ENCODE data around the gene CEPT1. TPM values are rescaled to one million over a fixed set of nuclear protein-coding genes. Genes with fewer than 3 reads are reported as not detected.
"Not testable (repeated sequence)": the region's sequence is repeated elsewhere in the genome, so short reads cannot be mapped to it uniquely, and the experiment has no call there.

Gene CEPT1
- 16.2 and 31.3 TPM in 2 replicates for total RNA-seq

- peak; percentile 61 for DNase-seq (ENCODE audit: extremely low read depth, low read depth, low spot score)
Measured at GRCh38 chr1:111139956-111140679, at the start of gene CEPT1, which contains the start of gene DRAM2. Gene CEPT1 (plus strand): TSS chr1:111140223. CDS start chr1:111147715, 7,492 bp downstream. Gene DRAM2 (minus strand): TSS chr1:111140093. CDS start chr1:111131554, 8,539 bp downstream.

GRCh38 chr1:111095421-111095820 is 44.6 kb upstream of the CEPT1 start:
- DNase-seq (ENCODE audit: extremely low read depth, low read depth, low spot score), result not testable (repeated sequence)

- DNase-seq (ENCODE audit: extremely low read depth, low read depth, low spot score), result no peak
Measured at GRCh38 chr1:111097356-111098099, 42.5 kb upstream of the CEPT1 start.

DNA sequence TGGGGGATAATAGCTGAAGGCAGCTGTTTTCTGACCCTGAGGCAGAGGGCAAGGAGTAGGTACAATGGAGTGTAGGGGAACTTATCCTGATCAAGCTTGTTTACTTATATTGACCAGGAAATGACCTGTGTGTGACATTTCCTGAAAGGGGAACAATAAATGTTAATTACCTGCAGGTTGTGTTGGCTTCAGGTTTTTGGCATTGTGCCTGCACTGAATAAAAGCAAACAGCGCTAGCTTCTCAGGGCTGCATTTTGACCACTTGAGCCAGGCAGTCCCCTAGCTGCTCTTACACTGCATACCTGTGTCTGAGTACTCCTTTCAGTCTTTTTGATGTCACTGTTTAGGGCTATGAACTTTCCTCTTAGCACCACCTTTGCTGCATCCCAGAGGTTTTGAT is 40.7 kb upstream of the CEPT1 start:
- peak; percentile 4 for DNase-seq (ENCODE audit: extremely low read depth, low read depth, low spot score)

GRCh38 chr1:111101854-111102642 is 38.0 kb upstream of the CEPT1 start:
- no peak for DNase-seq (ENCODE audit: extremely low read depth, low read depth, low spot score)

- no peak for DNase-seq (ENCODE audit: extremely low read depth, low read depth, low spot score)
Measured at GRCh38 chr1:111104981-111105380, 35.0 kb upstream of the CEPT1 start.

GRCh38 chr1:111110197-111110899 is 29.7 kb upstream of the CEPT1 start:
- no peak for DNase-seq (ENCODE audit: extremely low read depth, low read depth, low spot score)

DNA sequence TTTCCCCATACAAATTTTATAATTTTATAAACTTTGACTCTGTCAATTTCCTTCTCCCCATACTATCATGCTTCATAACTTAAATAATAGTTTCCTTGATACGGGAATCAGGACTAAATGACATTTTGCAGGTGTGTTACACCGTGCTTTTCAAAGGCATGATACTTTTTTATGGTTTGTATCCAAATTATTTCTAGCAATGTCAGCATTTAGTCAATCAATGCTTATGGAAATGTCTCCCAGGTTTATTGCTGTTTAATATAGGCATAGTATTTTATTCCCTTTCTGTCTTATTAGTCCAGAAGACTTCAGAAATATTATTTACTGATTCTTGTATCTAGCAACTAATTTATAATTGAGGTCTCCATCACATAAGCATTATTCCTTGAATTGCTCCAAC is 23.5 kb upstream of the CEPT1 start:
- no peak for DNase-seq (ENCODE audit: extremely low read depth, low read depth, low spot score)

DNA sequence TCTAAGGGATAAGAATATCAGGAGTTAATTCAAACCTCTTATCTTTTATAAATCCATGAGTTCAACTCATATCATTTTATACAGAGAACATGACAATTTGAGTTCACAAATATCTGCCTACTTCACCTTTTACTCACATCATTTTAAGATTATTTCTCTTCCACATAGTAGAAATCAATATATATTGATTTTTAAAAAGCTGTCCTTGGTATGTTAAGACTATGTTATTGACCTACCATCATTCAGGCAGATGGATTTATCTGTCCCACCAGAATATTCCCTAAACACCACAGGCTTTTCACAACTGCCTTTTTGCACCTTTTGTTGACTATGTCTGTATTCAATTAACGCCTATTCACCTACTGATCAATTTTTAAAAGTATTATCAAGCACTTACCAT is 13.7 kb upstream of the CEPT1 start:
- no peak for DNase-seq (ENCODE audit: extremely low read depth, low read depth, low spot score)

GRCh38 chr1:111127923-111128643 is 11.9 kb upstream of the CEPT1 start:
- DNase-seq (ENCODE audit: extremely low read depth, low read depth, low spot score), result no peak

- DNase-seq (ENCODE audit: extremely low read depth, low read depth, low spot score), result no peak
Measured at GRCh38 chr1:111129376-111129775, 10.6 kb upstream of the CEPT1 start.

DNA sequence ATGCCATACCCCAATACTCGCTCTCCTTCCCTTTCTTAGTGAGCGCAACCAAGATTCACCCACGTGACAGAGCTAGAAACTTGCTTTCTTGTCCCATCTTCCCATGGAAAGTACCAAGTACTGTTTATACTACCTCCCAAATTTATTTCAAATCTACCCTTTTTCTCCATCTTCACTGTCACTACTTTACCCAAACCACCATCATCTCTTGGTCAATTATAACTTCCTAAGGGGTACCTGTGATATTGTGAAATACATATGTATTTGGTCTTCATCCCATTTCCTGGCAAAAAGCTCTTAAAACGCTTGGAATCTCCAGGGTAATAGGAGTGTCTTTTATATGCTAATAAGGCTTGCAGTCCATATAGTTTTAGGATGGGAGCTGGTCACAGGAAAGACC is 8.3 kb upstream of the CEPT1 start:
- DNase-seq (ENCODE audit: extremely low read depth, low read depth, low spot score), result no peak

- no peak for DNase-seq (ENCODE audit: extremely low read depth, low read depth, low spot score)
Measured at GRCh38 chr1:111133866-111134265, 6.2 kb upstream of the CEPT1 start.

DNA sequence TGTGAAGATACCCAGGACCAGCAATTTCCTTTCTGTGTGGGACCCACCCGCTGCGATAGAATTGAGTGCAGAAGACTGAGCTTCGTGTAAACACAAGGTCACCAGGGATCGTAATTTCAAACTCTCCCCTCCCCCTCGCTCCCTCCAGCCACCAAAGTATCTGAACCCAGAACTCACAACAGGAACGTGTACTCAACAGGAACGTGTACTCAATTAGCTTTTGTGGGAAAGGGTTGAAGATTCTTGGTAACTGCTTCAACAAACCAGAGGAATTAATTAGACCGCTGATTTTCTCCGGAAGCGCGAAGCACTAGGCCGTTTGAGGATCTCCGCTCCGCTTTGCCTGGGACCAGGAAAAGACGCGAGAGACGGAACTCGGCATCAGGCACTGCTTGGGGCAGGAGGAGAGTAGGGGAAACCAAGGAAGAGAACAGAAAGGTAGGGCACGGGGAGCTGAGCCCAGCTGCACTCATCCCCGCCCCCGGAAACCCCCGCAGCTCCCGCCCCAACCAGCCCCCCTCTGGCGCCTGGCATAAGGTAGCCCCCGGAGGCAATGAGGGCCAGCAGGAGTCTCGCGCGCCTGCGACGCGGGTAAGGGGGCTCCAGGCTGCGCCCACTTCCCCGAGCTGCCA is 583 bp upstream of the CEPT1 start:
- DNase-seq (ENCODE audit: extremely low read depth, low read depth, low spot score), result no peak

DNA sequence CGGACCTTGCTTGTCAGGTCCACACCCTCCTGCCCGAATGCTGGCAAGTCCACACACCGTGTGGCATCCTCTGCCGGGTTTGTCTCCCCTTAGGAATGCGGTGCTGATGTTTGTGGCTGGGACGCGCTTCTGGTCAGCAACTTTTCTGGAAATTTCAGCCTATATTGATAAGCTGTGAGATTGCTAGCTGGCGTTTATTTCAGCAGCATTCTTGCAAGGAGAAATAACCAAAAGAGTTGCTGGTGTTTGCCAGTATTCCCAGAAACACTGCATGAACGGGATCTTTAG is 601 bp downstream of the CEPT1 start:
- DNase-seq (ENCODE audit: extremely low read depth, low read depth, low spot score), result no peak

DNA sequence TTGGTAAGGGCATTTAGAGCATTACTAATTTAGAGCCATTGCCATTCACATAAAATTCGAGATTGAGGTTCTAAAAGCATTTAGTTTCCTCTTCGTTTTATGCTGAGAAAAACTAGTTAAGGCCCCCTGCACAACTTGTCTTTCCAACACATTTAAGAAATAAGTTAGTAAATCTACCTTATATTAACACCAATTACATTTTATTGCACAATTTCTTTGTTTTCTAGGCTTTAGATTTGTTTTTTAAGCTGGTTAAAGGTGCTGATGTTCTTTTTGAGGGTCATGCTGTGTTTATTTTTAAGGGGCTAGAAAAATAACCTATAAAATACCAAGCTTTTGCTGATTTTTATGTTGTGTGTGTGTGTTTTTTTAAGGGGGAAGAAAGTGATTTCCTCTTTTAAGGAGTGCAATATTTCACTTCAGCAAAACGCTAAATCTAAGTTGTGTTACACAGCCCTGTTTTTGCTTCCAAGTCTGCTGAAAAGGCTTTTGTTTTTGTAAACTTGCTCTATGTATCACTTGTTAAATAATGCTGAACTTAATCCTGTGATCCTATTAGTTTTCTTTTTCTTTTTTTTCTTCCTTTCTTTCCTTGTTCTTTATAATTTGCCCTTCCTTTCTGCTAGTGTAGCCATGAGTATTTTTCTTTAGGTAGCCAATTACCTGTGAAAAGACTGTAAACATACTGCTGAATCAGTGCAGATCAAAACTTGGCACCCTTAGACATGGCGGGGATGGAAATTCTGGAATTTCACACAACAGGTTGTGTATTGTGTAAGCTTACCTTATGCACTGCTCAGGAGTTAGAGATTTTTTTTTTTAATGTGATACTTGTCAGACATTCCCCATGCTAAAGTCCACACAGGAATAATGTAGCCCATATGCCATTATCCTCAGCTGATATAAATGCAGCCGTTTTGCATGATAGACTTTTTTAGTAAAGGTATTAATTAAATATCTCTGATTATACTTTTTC is 1.5 kb downstream of the CEPT1 start:
- no peak for DNase-seq (ENCODE audit: extremely low read depth, low read depth, low spot score)

DNA sequence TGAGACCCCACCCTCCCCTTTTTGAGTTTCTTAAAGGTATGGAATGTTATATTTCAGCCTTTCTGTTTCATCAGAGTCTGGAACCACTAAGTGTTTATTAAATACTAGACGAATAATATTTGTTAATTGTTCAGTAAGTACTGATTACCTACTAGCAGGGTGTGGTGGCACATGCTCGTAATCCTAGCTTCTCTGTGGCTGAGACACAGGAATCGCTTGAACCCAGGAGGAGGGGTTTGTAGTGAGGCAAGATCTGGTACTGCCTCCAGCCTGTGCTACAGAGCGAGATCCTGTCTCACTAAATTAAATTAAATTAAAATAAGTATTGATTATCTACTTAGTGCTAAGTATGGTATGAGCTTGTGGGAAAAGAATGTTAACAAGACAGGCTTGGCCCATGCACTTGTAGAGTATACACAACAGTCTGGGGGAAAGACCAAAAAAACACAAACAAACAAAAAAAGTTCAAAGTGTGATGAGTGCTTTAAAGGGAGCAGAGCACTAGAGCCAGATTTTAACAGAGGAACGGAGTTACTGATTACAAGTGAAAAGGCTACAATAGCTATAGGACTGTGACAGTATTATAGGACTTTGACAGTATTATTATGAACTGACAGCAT is 2.4 kb downstream of the CEPT1 start:
- DNase-seq (ENCODE audit: extremely low read depth, low read depth, low spot score), result no peak

GRCh38 chr1:111145542-111145941 is 5.5 kb downstream of the CEPT1 start:
- no peak for DNase-seq (ENCODE audit: extremely low read depth, low read depth, low spot score)

Data from glomerular endothelial cell (primary cell).